Measurements from ENCODE around the gene KMT2D.

DNA sequence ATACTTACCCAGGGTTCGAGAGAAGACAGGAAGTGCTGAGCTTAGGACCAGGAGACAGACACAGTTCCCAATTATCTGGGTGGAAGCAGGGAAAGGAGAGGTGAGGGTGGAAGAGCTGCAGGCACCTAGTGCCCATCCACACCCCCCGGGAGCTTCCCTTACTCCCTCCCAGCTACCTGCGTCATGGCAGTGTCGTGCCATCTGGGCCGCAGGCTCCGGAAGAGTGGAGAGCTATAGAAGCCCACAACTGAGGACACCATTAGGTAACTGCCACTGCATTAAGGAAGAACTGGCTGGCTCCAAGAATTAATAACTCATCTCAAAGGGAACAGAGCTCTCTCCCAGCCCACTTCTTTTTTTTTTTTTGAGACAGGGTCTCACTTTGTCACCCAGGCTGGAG is 39.8 kb upstream of the KMT2D start:
- TF ChIP-seq EZH2 (IDR thresholded peaks at IDR 0.05; ENCODE audit: insufficient read depth, low read length) = no peak
- TF ChIP-seq, protein P1, sequence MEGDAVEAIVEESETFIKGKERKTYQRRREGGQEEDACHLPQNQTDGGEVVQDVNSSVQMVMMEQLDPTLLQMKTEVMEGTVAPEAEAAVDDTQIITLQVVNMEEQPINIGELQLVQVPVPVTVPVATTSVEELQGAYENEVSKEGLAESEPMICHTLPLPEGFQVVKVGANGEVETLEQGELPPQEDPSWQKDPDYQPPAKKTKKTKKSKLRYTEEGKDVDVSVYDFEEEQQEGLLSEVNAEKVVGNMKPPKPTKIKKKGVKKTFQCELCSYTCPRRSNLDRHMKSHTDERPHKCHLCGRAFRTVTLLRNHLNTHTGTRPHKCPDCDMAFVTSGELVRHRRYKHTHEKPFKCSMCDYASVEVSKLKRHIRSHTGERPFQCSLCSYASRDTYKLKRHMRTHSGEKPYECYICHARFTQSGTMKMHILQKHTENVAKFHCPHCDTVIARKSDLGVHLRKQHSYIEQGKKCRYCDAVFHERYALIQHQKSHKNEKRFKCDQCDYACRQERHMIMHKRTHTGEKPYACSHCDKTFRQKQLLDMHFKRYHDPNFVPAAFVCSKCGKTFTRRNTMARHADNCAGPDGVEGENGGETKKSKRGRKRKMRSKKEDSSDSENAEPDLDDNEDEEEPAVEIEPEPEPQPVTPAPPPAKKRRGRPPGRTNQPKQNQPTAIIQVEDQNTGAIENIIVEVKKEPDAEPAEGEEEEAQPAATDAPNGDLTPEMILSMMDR (IDR thresholded peaks at IDR 0.05; ENCODE audit: insufficient read depth, low read depth, low read length) = no peak

Data from astrocyte (in vitro differentiated cells and primary cell).